ENCODE results near the gene CFAP46. TPM values are rescaled to one million over a fixed set of nuclear protein-coding genes. Genes with fewer than 3 reads are reported as not detected.

The CFAP46 gene
- polyA plus RNA-seq, 1 donor from 2014 or later = 2.6 TPM

DNA sequence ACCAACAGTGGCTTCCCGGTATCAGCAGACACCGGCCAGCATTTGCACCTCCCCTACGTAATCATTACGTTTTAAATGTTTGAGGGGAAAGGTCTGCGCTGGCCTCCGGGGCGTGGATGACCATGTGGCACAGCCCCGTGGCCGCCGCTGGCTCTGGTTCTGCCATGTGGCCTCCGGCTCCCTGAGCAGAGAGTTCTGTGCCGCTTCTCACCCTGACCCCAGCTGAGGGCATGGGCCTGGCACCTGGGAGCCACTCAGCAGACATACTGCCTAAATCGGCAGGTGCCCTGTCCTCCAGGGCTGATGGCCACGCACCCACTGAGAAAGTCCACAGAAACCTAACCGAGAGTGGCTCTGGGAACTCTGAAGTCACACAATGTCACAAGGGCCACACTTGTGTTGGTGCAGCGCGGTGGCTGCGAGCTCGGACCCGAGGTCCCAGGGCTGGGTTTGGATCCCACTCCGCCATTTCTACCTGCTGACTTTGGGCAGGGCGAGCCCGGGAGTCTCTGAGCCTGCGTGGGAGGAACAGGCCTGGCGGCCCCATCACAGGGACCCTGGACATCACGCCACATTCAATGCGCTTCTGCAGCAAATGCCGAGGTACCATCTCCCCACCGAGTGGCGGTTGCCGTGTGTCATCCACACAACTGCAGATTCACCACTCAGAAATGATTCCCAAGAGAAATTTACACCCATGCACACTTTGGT, 25.3 kb downstream of the CFAP46 start:
- no peaks in the 10 kb centered on the region for H3K9me2 ChIP-seq (ENCODE audit: insufficient read depth, low read length)
- H2AFZ ChIP-seq (ENCODE audit: low read depth, low read length) = no peak overlapping the region
- no peaks in the 10 kb centered on the region for H3K9me3 ChIP-seq (ENCODE audit: low read length)
- no peak overlapping the region for H3K27ac ChIP-seq (ENCODE audit: low read length)
- H3F3A ChIP-seq (ENCODE audit: insufficient read depth, low read length, poor library complexity, severe bottlenecking) = no peaks in the 10 kb centered on the region
- H3K36me3 ChIP-seq (ENCODE audit: insufficient read depth, low read length) = no peaks in the 10 kb centered on the region
- no peak overlapping the region for H3K9ac ChIP-seq (ENCODE audit: low read length)
- H3K4me3 ChIP-seq (ENCODE audit: low read length) = no peak overlapping the region
- no peaks in the 10 kb centered on the region for H4K20me1 ChIP-seq (ENCODE audit: insufficient read depth)
- no peak for TF ChIP-seq EZH2 (IDR thresholded peaks at IDR 0.05; ENCODE audit: borderline replicate concordance, insufficient read depth, low read length, poor library complexity, severe bottlenecking)
- TF ChIP-seq SMC3 (conservative IDR thresholded peaks at IDR 0.05; ENCODE audit: poor library complexity) = no peak
- TF ChIP-seq, protein P1, sequence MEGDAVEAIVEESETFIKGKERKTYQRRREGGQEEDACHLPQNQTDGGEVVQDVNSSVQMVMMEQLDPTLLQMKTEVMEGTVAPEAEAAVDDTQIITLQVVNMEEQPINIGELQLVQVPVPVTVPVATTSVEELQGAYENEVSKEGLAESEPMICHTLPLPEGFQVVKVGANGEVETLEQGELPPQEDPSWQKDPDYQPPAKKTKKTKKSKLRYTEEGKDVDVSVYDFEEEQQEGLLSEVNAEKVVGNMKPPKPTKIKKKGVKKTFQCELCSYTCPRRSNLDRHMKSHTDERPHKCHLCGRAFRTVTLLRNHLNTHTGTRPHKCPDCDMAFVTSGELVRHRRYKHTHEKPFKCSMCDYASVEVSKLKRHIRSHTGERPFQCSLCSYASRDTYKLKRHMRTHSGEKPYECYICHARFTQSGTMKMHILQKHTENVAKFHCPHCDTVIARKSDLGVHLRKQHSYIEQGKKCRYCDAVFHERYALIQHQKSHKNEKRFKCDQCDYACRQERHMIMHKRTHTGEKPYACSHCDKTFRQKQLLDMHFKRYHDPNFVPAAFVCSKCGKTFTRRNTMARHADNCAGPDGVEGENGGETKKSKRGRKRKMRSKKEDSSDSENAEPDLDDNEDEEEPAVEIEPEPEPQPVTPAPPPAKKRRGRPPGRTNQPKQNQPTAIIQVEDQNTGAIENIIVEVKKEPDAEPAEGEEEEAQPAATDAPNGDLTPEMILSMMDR (IDR thresholded peaks at IDR 0.05; ENCODE audit: poor library complexity, severe bottlenecking) = no peak
- TF ChIP-seq, protein P2, sequence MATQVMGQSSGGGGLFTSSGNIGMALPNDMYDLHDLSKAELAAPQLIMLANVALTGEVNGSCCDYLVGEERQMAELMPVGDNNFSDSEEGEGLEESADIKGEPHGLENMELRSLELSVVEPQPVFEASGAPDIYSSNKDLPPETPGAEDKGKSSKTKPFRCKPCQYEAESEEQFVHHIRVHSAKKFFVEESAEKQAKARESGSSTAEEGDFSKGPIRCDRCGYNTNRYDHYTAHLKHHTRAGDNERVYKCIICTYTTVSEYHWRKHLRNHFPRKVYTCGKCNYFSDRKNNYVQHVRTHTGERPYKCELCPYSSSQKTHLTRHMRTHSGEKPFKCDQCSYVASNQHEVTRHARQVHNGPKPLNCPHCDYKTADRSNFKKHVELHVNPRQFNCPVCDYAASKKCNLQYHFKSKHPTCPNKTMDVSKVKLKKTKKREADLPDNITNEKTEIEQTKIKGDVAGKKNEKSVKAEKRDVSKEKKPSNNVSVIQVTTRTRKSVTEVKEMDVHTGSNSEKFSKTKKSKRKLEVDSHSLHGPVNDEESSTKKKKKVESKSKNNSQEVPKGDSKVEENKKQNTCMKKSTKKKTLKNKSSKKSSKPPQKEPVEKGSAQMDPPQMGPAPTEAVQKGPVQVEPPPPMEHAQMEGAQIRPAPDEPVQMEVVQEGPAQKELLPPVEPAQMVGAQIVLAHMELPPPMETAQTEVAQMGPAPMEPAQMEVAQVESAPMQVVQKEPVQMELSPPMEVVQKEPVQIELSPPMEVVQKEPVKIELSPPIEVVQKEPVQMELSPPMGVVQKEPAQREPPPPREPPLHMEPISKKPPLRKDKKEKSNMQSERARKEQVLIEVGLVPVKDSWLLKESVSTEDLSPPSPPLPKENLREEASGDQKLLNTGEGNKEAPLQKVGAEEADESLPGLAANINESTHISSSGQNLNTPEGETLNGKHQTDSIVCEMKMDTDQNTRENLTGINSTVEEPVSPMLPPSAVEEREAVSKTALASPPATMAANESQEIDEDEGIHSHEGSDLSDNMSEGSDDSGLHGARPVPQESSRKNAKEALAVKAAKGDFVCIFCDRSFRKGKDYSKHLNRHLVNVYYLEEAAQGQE (IDR thresholded peaks at IDR 0.05; ENCODE audit: borderline replicate concordance) = no peak
- no peak for TF ChIP-seq RAD21 (conservative IDR thresholded peaks at IDR 0.05)
- TF ChIP-seq TAF1 (IDR thresholded peaks at IDR 0.05; ENCODE audit: low read depth) = no peak
- no peak for TF ChIP-seq POLR2AphosphoS5 (IDR thresholded peaks at IDR 0.05)
- TF ChIP-seq MXI1 (conservative IDR thresholded peaks at IDR 0.05; ENCODE audit: poor library complexity, severe bottlenecking) = no peak
- TF ChIP-seq EP300 (conservative IDR thresholded peaks at IDR 0.05; ENCODE audit: poor library complexity, severe bottlenecking) = no peak
- no peaks in the 10 kb centered on the region for H3K79me2 ChIP-seq (replicated peaks; ENCODE audit: insufficient read depth, low read length)
- H3K27me3 ChIP-seq (ENCODE audit: insufficient read depth, low read depth, low read length) = no peaks in the 10 kb centered on the region
- H3K4me2 ChIP-seq (ENCODE audit: low read length) = no peak overlapping the region

DNA sequence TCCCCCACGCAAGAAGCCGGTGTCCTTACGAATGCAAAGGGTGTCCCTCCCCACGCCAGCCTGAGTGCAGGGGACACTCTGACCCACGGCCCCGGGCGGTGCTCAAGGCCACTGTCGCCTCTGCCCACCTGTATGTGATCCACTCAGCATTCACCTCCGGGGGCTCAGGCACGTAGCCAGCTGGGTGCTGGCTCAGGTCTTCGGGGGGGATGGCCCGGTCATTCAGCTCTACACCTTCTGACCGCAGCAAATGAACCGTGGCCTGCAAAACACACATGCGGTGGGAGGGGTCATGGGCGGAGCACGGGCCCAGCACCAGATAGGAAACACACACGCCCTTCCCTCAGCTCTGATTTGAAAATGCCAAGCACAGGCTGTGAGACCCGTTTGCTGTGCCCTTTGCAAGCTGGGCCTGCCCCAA, 25.9 kb downstream of the CFAP46 start:
- Histone ChIP-seq H3K79me2 (replicated peaks; ENCODE audit: insufficient read depth, low read length) (no peaks in the 10 kb centered on the region), H3K4me2 (ENCODE audit: low read length) (no peak overlapping the region), H3K4me3 (ENCODE audit: low read length) (no peak overlapping the region), H3F3A (ENCODE audit: insufficient read depth, low read length, poor library complexity, severe bottlenecking) (no peaks in the 10 kb centered on the region), H3K9me3 (ENCODE audit: low read length) (no peaks in the 10 kb centered on the region), H4K20me1 (ENCODE audit: insufficient read depth) (no peaks in the 10 kb centered on the region), H2AFZ (ENCODE audit: low read depth, low read length) (no peak overlapping the region), H3K9me2 (ENCODE audit: insufficient read depth, low read length) (no peaks in the 10 kb centered on the region), H3K27me3 (ENCODE audit: insufficient read depth, low read depth, low read length) (no peaks in the 10 kb centered on the region), H3K36me3 (ENCODE audit: insufficient read depth, low read length) (no peaks in the 10 kb centered on the region), H3K27ac (ENCODE audit: low read length) (no peak overlapping the region), H3K9ac (ENCODE audit: low read length) (no peak overlapping the region)
- no peak for TF ChIP-seq EZH2 (IDR thresholded peaks at IDR 0.05; ENCODE audit: borderline replicate concordance, insufficient read depth, low read length, poor library complexity, severe bottlenecking)
- TF ChIP-seq EP300 (conservative IDR thresholded peaks at IDR 0.05; ENCODE audit: poor library complexity, severe bottlenecking) = no peak
- TF ChIP-seq, protein P2 (IDR thresholded peaks at IDR 0.05; ENCODE audit: borderline replicate concordance) = no peak
- TF ChIP-seq, protein P1 (IDR thresholded peaks at IDR 0.05; ENCODE audit: poor library complexity, severe bottlenecking) = no peak
- TF ChIP-seq POLR2AphosphoS5 (IDR thresholded peaks at IDR 0.05) = no peak
- no peak for TF ChIP-seq MXI1 (conservative IDR thresholded peaks at IDR 0.05; ENCODE audit: poor library complexity, severe bottlenecking)
- TF ChIP-seq RAD21 (conservative IDR thresholded peaks at IDR 0.05) = no peak
- no peak for TF ChIP-seq TAF1 (IDR thresholded peaks at IDR 0.05; ENCODE audit: low read depth)
- no peak for TF ChIP-seq SMC3 (conservative IDR thresholded peaks at IDR 0.05; ENCODE audit: poor library complexity)

Data from neural cell (in vitro differentiated cells).